ENCODE data around the gene LIPC. TPM values are rescaled to one million over a fixed set of nuclear protein-coding genes. Genes with fewer than 3 reads are reported as not detected.

The LIPC gene
- total and polyA plus RNA-seq, 10 of the 15 experiments (the other 5 are each of a cell fraction or from before 2014, with no cell fraction given), result 0.06 to 0.31 (median 0.16) TPM; not detected in 1

DNA sequence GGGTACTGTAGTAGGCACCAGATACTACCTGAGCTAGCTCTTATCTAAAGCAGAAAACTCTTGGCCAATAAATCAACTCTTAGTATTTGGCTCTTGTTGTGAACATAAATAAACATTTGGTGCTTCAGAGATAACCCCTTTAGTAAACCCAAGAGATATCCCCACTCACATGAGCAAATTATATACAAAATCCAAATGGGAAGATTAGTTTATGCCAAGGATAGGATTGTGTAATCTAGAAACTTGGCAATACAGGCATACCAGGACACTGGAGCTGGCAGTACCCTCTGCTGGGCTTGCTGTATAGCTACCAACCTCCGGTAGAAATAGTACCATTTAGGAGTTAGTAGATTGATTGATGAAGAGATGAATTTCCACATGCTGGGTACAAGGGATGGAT is 127.0 kb downstream of the LIPC start (continued):
- TF ChIP-seq, protein P1, sequence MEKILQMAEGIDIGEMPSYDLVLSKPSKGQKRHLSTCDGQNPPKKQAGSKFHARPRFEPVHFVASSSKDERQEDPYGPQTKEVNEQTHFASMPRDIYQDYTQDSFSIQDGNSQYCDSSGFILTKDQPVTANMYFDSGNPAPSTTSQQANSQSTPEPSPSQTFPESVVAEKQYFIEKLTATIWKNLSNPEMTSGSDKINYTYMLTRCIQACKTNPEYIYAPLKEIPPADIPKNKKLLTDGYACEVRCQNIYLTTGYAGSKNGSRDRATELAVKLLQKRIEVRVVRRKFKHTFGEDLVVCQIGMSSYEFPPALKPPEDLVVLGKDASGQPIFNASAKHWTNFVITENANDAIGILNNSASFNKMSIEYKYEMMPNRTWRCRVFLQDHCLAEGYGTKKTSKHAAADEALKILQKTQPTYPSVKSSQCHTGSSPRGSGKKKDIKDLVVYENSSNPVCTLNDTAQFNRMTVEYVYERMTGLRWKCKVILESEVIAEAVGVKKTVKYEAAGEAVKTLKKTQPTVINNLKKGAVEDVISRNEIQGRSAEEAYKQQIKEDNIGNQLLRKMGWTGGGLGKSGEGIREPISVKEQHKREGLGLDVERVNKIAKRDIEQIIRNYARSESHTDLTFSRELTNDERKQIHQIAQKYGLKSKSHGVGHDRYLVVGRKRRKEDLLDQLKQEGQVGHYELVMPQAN (conservative IDR thresholded peaks at IDR 0.05), result no peak
- TF ChIP-seq KAT2A (conservative IDR thresholded peaks at IDR 0.05; ENCODE audit: control insufficient read depth, low read depth, low read length) (no peak), TBL1XR1 (IDR thresholded peaks at IDR 0.05; ENCODE audit: low read depth, low read length) (no peak), ETV6 (conservative IDR thresholded peaks at IDR 0.05 in 1 of 2, IDR thresholded peaks at IDR 0.05 in 1 of 2; ENCODE audit: borderline replicate concordance in 1 of 2, low read depth in 1 of 2) (no peak), NFYA (IDR thresholded peaks at IDR 0.05; ENCODE audit: borderline replicate concordance, low read depth, low read length) (no peak)
- TF ChIP-seq, protein P2, sequence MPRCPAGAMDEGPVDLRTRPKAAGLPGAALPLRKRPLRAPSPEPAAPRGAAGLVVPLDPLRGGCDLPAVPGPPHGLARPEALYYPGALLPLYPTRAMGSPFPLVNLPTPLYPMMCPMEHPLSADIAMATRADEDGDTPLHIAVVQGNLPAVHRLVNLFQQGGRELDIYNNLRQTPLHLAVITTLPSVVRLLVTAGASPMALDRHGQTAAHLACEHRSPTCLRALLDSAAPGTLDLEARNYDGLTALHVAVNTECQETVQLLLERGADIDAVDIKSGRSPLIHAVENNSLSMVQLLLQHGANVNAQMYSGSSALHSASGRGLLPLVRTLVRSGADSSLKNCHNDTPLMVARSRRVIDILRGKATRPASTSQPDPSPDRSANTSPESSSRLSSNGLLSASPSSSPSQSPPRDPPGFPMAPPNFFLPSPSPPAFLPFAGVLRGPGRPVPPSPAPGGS (IDR thresholded peaks at IDR 0.05; ENCODE audit: borderline replicate concordance, insufficient read depth, low read depth, low read length, poor library complexity, severe bottlenecking), result no peak
- TF ChIP-seq, protein P3, sequence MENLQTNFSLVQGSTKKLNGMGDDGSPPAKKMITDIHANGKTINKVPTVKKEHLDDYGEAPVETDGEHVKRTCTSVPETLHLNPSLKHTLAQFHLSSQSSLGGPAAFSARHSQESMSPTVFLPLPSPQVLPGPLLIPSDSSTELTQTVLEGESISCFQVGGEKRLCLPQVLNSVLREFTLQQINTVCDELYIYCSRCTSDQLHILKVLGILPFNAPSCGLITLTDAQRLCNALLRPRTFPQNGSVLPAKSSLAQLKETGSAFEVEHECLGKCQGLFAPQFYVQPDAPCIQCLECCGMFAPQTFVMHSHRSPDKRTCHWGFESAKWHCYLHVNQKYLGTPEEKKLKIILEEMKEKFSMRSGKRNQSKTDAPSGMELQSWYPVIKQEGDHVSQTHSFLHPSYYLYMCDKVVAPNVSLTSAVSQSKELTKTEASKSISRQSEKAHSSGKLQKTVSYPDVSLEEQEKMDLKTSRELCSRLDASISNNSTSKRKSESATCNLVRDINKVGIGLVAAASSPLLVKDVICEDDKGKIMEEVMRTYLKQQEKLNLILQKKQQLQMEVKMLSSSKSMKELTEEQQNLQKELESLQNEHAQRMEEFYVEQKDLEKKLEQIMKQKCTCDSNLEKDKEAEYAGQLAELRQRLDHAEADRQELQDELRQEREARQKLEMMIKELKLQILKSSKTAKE (IDR thresholded peaks at IDR 0.05; ENCODE audit: low read depth, poor library complexity, severe bottlenecking), result no peak
- TF ChIP-seq, protein P4, sequence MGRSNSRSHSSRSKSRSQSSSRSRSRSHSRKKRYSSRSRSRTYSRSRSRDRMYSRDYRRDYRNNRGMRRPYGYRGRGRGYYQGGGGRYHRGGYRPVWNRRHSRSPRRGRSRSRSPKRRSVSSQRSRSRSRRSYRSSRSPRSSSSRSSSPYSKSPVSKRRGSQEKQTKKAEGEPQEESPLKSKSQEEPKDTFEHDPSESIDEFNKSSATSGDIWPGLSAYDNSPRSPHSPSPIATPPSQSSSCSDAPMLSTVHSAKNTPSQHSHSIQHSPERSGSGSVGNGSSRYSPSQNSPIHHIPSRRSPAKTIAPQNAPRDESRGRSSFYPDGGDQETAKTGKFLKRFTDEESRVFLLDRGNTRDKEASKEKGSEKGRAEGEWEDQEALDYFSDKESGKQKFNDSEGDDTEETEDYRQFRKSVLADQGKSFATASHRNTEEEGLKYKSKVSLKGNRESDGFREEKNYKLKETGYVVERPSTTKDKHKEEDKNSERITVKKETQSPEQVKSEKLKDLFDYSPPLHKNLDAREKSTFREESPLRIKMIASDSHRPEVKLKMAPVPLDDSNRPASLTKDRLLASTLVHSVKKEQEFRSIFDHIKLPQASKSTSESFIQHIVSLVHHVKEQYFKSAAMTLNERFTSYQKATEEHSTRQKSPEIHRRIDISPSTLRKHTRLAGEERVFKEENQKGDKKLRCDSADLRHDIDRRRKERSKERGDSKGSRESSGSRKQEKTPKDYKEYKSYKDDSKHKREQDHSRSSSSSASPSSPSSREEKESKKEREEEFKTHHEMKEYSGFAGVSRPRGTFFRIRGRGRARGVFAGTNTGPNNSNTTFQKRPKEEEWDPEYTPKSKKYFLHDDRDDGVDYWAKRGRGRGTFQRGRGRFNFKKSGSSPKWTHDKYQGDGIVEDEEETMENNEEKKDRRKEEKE (IDR thresholded peaks at IDR 0.05), result no peak

Data from GM12878 (cell line).